AG04450 (cell line): Measurements from ENCODE around the gene AMHR2. TPM values are rescaled to one million over a fixed set of nuclear protein-coding genes. Genes with fewer than 3 reads are reported as not detected.
A peak's percentile ranks its signal among the peaks of the same experiment; 100 is the strongest.
"Not testable (repeated sequence)": the region's sequence is repeated elsewhere in the genome, so short reads cannot be mapped to it uniquely, and the experiment has no call there.

Experiments
- CTCF ChIA-PET: fragments of 300-600, 350-600 bp; formaldehyde crosslinking; extraction: SDS; loops from one replicate; lab custom pipeline; 2022; ENCODE audit warnings: antibody characterized with exemption, inconsistent platforms; lab: Charles Lee
- POLR2A ChIA-PET: fragments of 350-600 bp; formaldehyde crosslinking; extraction: SDS; loops from one replicate; lab custom pipeline; 2021; ENCODE audit warnings: antibody characterized with exemption, inconsistent platforms; lab: Yijun Ruan, JAX
- DNase-seq: peaks from one replicate; pipeline ENCODE4 v3.0.0-alpha.2; 2011; ENCODE audit warnings: low read depth, low spot score
- H3K27ac ChIP-seq: one replicate; pipeline ENCODE4 v1.5.1; 2012; ENCODE audit warnings: low read depth, low read length, control low read depth
- H3K27me3 ChIP-seq: one replicate; pipeline ENCODE4 v1.6.0; 2012; ENCODE audit warnings: low read length; ENCODE audit not compliant: control insufficient read depth, insufficient read depth
- H3K4me3 ChIP-seq: 2 replicates; pipeline ENCODE4 v1.5.1; 2011; ENCODE audit warnings: mild to moderate bottlenecking, low read depth, low read length, control low read depth
- H3K9me3 ChIP-seq: 2 replicates; pipeline ENCODE4 v1.5.1; 2012; ENCODE audit warnings: low read length; ENCODE audit not compliant: control insufficient read depth, insufficient read depth
- polyA plus RNA-seq: library from polyadenylated mRNA; depleted of rRNA; stranded (reverse); fragments of >200 nt; gene quantifications from 2 replicates; pipeline ENCODE4 v1.2.3, GENCODE V29; 2011
- TF ChIP-seq, protein P1 (sequence below): IDR thresholded peaks from 2 replicates; pipeline ENCODE4 v1.5.1; 2011; ENCODE audit warnings: low read depth, low read length, control low read depth, inconsistent platforms

Gene AMHR2
- polyA plus RNA-seq, 1 experiment, result not detected

DNA sequence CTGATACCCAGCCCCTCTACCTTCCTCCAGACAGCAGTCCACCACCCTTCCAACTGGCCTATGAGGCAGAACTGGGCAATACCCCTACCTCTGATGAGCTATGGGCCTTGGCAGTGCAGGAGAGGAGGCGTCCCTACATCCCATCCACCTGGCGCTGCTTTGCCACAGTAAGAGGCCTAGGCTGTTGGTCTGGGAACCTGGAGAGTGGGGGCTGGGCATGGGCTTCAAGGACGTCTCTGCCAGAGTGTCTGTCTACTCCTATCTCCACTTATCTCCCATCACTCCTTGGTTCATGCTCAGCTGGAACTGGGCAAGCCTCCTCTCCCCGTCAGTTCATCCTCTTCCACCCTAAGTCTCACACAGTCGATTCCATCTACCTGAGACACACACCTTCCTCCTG, 6.5 kb downstream of the AMHR2 start:
- TF ChIP-seq, protein P1, sequence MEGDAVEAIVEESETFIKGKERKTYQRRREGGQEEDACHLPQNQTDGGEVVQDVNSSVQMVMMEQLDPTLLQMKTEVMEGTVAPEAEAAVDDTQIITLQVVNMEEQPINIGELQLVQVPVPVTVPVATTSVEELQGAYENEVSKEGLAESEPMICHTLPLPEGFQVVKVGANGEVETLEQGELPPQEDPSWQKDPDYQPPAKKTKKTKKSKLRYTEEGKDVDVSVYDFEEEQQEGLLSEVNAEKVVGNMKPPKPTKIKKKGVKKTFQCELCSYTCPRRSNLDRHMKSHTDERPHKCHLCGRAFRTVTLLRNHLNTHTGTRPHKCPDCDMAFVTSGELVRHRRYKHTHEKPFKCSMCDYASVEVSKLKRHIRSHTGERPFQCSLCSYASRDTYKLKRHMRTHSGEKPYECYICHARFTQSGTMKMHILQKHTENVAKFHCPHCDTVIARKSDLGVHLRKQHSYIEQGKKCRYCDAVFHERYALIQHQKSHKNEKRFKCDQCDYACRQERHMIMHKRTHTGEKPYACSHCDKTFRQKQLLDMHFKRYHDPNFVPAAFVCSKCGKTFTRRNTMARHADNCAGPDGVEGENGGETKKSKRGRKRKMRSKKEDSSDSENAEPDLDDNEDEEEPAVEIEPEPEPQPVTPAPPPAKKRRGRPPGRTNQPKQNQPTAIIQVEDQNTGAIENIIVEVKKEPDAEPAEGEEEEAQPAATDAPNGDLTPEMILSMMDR, result no peak
- Histone ChIP-seq H3K4me3 (no peak overlapping the region), H3K27ac (no peak overlapping the region), H3K27me3 (no peaks in the 10 kb centered on the region), H3K9me3 (no peaks in the 10 kb centered on the region)
- ChIA-PET POLR2A (no interaction called here), CTCF (interaction anchor here (1.6 to 6.2 kb wide), 4 partner anchors 8 to 103 kb away, joined by 4 to 36 read pairs (median 8); no protein-coding TSS in a partner anchor)
- DNase-seq, result no peak

DNA sequence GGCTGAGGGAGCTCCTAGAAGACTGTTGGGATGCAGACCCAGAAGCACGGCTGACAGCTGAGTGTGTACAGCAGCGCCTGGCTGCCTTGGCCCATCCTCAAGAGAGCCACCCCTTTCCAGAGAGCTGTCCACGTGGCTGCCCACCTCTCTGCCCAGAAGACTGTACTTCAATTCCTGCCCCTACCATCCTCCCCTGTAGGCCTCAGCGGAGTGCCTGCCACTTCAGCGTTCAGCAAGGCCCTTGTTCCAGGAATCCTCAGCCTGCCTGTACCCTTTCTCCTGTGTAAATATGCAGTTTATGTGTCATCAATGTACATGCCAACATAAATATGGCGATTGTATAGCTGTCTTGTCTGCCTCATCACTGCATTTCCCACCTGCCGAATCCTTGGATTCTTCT, 7.5 kb downstream of the AMHR2 start:
- TF ChIP-seq, protein P1, result no peak
- no peak for DNase-seq
- no peak overlapping the region for H3K27ac ChIP-seq
- POLR2A ChIA-PET, result interaction anchor here (0.5 to 0.9 kb wide), 3 partner anchors 10 to 436 kb away, joined by 3 to 9 read pairs (median 4); no protein-coding TSS in a partner anchor
- no peaks in the 10 kb centered on the region for H3K27me3 ChIP-seq
- H3K9me3 ChIP-seq, result no peaks in the 10 kb centered on the region
- CTCF ChIA-PET, result interaction anchor here (1.0 to 6.2 kb wide), 5 partner anchors 9 to 110 kb away, joined by 3 to 36 read pairs (median 6); partner anchors contain the start of gene AAAS
- no peak overlapping the region for H3K4me3 ChIP-seq

DNA sequence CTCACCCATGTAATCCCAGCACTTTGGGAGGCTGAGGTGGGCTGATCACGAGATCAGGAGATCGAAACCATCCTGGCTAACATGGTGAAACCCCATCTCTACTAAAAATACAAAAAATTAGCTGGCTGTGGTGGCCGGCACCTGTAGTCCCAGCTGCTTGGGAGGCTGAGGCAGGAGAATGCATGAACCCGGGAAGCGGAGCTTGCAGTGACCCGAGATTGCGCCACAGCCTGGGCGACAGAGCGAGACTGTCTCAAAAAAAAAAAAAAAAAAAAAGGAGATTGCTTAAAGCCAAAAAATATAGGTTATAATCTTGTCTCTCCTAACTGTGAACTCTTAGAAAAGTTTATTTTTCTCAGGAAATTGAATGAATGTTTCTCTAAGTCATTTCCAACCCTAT, 11.7 kb downstream of the AMHR2 start:
- H3K27ac ChIP-seq, POLR2A ChIA-PET, H3K4me3 ChIP-seq, H3K9me3 ChIP-seq, H3K27me3 ChIP-seq, DNase-seq: not testable (repeated sequence)
- CTCF ChIA-PET, result interaction anchor here (1.2 to 6.2 kb wide), 2 partner anchors 14 to 91 kb away, joined by 3 to 36 read pairs; no protein-coding TSS in a partner anchor

DNA sequence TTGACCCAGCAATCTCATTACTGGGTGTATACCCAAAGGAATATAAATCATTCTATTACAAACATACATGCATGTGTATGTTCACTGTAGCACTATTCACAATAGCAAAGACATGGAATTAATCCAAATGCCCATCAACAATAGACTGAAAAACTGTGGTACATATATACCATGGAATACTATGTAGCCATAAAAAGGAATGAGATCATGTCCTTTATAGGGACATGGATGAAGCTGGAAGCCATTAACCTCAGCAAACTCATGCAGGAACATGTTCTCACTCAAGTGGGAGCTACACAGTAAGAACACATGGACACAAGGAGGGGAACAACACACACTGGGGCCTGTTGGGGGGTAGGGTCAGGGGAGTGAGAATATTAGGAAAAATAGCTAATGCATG, 15.9 kb downstream of the AMHR2 start:
- H3K4me3 ChIP-seq, DNase-seq, H3K9me3 ChIP-seq, POLR2A ChIA-PET, H3K27me3 ChIP-seq, H3K27ac ChIP-seq: not testable (repeated sequence)
- CTCF ChIA-PET, result interaction anchor here (1.0 to 1.8 kb wide), 3 partner anchors 18 to 87 kb away, joined by 4 to 9 read pairs (median 4); no protein-coding TSS in a partner anchor

DNA sequence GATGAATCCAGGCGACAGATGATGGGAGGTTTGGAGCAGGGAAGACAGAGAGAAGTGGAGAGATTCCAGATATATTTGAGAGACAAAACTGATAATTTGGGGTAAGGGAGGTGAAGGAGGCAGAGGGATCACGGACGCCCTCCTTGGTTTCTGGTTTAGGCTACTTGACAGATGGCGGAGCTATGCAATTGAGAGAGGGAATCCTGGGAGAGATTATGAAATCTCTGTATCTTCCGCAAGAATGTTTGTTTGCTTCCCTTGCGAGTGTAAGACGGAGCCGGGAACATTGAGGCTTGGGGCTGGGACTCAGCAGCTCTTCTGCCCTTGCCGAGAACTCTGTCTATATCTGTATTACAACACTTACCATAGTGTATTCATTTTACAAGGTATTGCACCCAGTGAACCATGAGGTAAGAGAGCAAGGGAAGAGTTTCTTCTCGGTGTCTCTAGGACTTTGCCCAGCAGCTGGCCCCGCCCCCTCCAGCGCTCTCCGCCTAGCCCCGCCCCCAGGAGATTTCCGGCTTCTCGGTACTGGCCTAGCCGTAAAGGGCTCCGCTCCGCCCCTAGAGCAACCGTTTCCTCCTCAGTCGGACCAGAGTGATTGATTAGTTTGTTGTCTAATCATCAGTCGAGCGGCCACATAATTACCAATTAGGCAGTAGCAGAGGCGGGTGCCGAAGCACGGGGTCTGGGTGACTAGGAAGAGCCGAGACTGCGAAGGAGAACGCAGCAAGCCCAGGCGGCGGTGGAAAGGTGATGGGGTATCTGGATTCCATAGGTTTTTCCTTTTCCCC, 17.6 kb downstream of the AMHR2 start, which contains the start of gene PRR13:
PRR13 (plus strand) TSS at position 695 of the 794 bp plus-strand sequence. CDS start 981 bp downstream, outside the sequence.
- ChIA-PET POLR2A (interaction anchor here (0.6 to 1.3 kb wide), 8 partner anchors 9 to 96 kb away, joined by 3 to 11 read pairs (median 4); partner anchors contain the start of gene PCBP2), CTCF (interaction anchor here (0.5 to 1.8 kb wide), 7 partner anchors 13 to 96 kb away, joined by 4 to 9 read pairs (median 5); no protein-coding TSS in a partner anchor)
- Histone ChIP-seq H3K4me3 (peak within 1 kb of the TSS; percentile 80), H3K9me3 (no peaks in the 10 kb centered on the region), H3K27me3 (no peaks in the 10 kb centered on the region), H3K27ac (peak within 1 kb of the TSS; percentile 88)
- TF ChIP-seq, protein P1, result no peak
- DNase-seq, result peak; percentile 98

DNA sequence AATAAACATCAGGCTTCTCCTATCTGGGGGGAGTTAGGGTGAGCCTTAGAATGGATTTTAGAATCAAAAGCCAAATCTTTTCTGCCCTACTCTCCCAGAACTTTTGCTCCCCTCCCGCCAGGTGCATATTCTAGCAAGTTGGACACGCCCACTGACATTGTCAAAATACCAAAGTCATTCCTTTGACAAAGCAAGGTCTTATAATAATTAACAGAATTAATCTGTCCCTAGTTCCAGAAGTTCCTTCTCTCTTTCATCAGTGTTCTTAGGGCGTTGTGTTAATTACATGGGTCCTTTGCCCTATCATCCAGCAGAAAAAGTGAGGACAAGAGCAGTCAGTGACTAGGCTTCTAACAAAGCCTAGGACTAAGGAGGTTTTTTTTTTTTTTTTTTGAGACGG, 20.3 kb downstream of the AMHR2 start:
- ChIA-PET CTCF (interaction anchor here (0.6 to 1.4 kb wide), 3 partner anchors 9 to 123 kb away, joined by 3 to 8 read pairs (median 5); partner anchors contain the start of gene AAAS), POLR2A (no interaction called here)
- H3K27me3 ChIP-seq, result no peaks in the 10 kb centered on the region
- no peak for DNase-seq
- no peak overlapping the region for H3K4me3 ChIP-seq
- TF ChIP-seq, protein P1, result no peak
- H3K9me3 ChIP-seq, result no peaks in the 10 kb centered on the region
- no peak overlapping the region for H3K27ac ChIP-seq

DNA sequence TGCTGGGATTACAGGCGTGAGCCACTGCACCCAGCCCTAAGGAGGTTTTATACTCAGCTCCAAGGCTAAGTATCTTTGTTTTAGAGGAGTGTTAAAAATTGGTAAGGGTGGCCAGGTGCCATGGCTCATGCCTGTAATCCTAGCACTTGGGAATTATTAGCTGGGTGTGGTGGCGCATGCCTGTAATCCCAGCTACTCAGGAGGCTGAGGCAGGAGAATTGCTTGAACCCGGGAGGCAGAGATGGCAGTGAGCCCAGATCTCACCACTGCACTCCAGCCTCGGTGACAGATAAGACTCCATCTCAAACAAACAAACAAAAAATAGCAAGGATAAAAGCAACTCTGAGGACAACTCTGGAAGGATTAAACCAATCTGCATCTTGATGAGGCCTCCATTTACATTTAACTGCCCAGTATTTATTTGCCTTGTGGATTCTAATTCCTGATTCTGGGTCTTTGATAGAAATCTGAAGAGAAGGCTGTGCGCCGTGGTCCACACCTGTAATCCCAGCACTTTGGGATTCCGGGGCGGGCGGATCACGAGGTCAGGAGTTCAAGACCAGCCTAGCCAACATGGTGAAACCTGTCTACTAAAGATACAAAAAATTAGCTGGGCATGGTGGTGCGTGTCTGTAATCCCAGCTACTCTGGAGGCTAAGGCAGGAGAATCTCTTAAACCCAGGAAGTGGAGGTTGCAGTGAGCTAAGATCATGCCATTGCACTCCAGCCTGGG, 21.1 kb downstream of the AMHR2 start:
- H3K9me3 ChIP-seq, H3K27ac ChIP-seq, DNase-seq, H3K4me3 ChIP-seq, H3K27me3 ChIP-seq: not testable (repeated sequence)
- ChIA-PET CTCF (interaction anchor here (0.6 to 1.4 kb wide), 4 partner anchors 8 to 92 kb away, joined by 3 to 7 read pairs (median 6); no protein-coding TSS in a partner anchor), POLR2A (interaction anchor here (0.6 to 0.7 kb wide), 2 partner anchors 27 to 46 kb away, joined by 4 read pairs; no protein-coding TSS in a partner anchor)
